Measurements from ENCODE around the gene CTDSP2. TPM values are rescaled to one million over a fixed set of nuclear protein-coding genes. Genes with fewer than 3 reads are reported as not detected.
A peak's percentile ranks its signal among the peaks of the same experiment; 100 is the strongest.

The CTDSP2 gene
- total RNA-seq, 2 donors from 2014 or later = 131 to 200 TPM

GRCh38 chr12:57844709-57845477 is 1.6 kb downstream of the CTDSP2 start:
- peaks cover 33% of the 10 kb centered on the region for H3K4me1 ChIP-seq

GRCh38 chr12:57842342-57843294 is 3.9 kb downstream of the CTDSP2 start:
- intact Hi-C loops (cut with DNase I) = no loop called here
- Histone ChIP-seq H3K9me3 (no peaks in the 10 kb centered on the region), H3K36me3 (no peaks in the 10 kb centered on the region), H3K4me1 (peaks cover 55% of the 10 kb centered on the region), H3K9ac (ENCODE audit: low read depth in 2 of 2, low read length in 2 of 2) (peak overlapping the region; percentile 30 to 52), H3K27ac (peak overlapping the region; percentile 2), H3K4me3 (no peak overlapping the region), H3K27me3 (no peaks in the 10 kb centered on the region)
- TF ChIP-seq, protein P1, sequence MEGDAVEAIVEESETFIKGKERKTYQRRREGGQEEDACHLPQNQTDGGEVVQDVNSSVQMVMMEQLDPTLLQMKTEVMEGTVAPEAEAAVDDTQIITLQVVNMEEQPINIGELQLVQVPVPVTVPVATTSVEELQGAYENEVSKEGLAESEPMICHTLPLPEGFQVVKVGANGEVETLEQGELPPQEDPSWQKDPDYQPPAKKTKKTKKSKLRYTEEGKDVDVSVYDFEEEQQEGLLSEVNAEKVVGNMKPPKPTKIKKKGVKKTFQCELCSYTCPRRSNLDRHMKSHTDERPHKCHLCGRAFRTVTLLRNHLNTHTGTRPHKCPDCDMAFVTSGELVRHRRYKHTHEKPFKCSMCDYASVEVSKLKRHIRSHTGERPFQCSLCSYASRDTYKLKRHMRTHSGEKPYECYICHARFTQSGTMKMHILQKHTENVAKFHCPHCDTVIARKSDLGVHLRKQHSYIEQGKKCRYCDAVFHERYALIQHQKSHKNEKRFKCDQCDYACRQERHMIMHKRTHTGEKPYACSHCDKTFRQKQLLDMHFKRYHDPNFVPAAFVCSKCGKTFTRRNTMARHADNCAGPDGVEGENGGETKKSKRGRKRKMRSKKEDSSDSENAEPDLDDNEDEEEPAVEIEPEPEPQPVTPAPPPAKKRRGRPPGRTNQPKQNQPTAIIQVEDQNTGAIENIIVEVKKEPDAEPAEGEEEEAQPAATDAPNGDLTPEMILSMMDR (IDR thresholded peaks at IDR 0.05) = no peak
- peak; percentile 42 for DNase-seq

More at GRCh38 chr12:57844709-57845477, 1.6 kb downstream of the CTDSP2 start:
- Histone ChIP-seq H3K27me3 (no peaks in the 10 kb centered on the region), H3K36me3 (no peaks in the 10 kb centered on the region), H3K9me3 (no peaks in the 10 kb centered on the region), H3K9ac (ENCODE audit: low read depth in 2 of 2, low read length in 2 of 2) (peak overlapping the region; percentile 98 to 99), H3K27ac (peak overlapping the region; percentile 96), H3K4me3 (peak overlapping the region; percentile 93)
- peak; percentile 67 for DNase-seq
- intact Hi-C loops (cut with DNase I) = loop anchor here (5.0 kb wide), 1 partner anchor 323 kb away; the partner anchor contains the start of genes DDIT3 and MBD6
- TF ChIP-seq, protein P1 (IDR thresholded peaks at IDR 0.05) = no peak

- intact Hi-C loops (cut with DNase I) = no loop called here
- no peak overlapping the region for H3K4me3 ChIP-seq
These were observed 5.1 kb downstream of the CTDSP2 start for GRCh38 chr12:57841445-57841844.

GRCh38 chr12:57840726-57841125 is 5.8 kb downstream of the CTDSP2 start:
- no peaks in the 10 kb centered on the region for H3K27me3 ChIP-seq
- H3K36me3 ChIP-seq = no peaks in the 10 kb centered on the region
- H3K4me1 ChIP-seq = peaks cover 74% of the 10 kb centered on the region
- DNase-seq = peak; percentile 53
- H3K4me3 ChIP-seq = no peak overlapping the region
- H3K9me3 ChIP-seq = no peaks in the 10 kb centered on the region
- H3K27ac ChIP-seq = peak overlapping the region; percentile 6
- TF ChIP-seq, protein P1 (IDR thresholded peaks at IDR 0.05) = no peak
- intact Hi-C loops (cut with DNase I) = no loop called here
- peak overlapping the region in 1 of 2 donors; percentile 51 for H3K9ac ChIP-seq (ENCODE audit: low read depth in 2 of 2, low read length in 2 of 2)

More at GRCh38 chr12:57841445-57841844, 5.1 kb downstream of the CTDSP2 start:
- Histone ChIP-seq H3K36me3 (no peaks in the 10 kb centered on the region), H3K27me3 (no peaks in the 10 kb centered on the region), H3K9ac (ENCODE audit: low read depth in 2 of 2, low read length in 2 of 2) (peak overlapping the region in 1 of 2 donors; percentile 8), H3K9me3 (no peaks in the 10 kb centered on the region), H3K27ac (no peak overlapping the region), H3K4me1 (peaks cover 66% of the 10 kb centered on the region)
- no peak for DNase-seq
- TF ChIP-seq, protein P1 (IDR thresholded peaks at IDR 0.05) = no peak

- Histone ChIP-seq H3K9ac (ENCODE audit: low read depth in 2 of 2, low read length in 2 of 2) (peak overlapping the region in 1 of 2 donors; percentile 51), H3K4me1 (peaks cover 81% of the 10 kb centered on the region), H3K36me3 (no peaks in the 10 kb centered on the region), H3K27me3 (no peaks in the 10 kb centered on the region), H3K27ac (peak overlapping the region; percentile 33), H3K9me3 (no peaks in the 10 kb centered on the region), H3K4me3 (no peak overlapping the region)
- intact Hi-C loops (cut with DNase I) = no loop called here
- no peak for DNase-seq
- TF ChIP-seq, protein P1 (IDR thresholded peaks at IDR 0.05) = no peak
These were observed 6.5 kb downstream of the CTDSP2 start for GRCh38 chr12:57839996-57840395.

Data from colonic mucosa (tissue), 4 donors.